MCF 10A (cell line): ENCODE measurements around the gene RFESD. TPM values are rescaled to one million over a fixed set of nuclear protein-coding genes. Genes with fewer than 3 reads are reported as not detected.

Source experiments
- BruUV-seq: library from RNA; stranded (reverse); fragments of 400-500 nt; replicated peaks from 2 replicates; lab custom pipeline; 2021; lab: Mats Ljungman, UMichigan
- CTCF ChIA-PET: fragments of 300-600 bp; sonication (Branson Sonifier 250); formaldehyde crosslinking; extraction: SDS; loops from one replicate; lab custom pipeline; 2021; ENCODE audit warnings: antibody characterized with exemption, inconsistent platforms; lab: Yijun Ruan, JAX
- POLR2A ChIA-PET: fragments of 300-600, 350-650 bp; sonication (Branson Sonifier 250); formaldehyde crosslinking; extraction: SDS; loops from one replicate; lab custom pipeline; 2020; ENCODE audit warnings: antibody characterized with exemption, inconsistent platforms; lab: Yijun Ruan, JAX
- DNase-seq: peaks from one replicate; pipeline ENCODE4 v3.0.0-alpha.2; 2018; ENCODE audit not compliant: unreplicated experiment
- H3K27ac Mint-ChIP-seq: one replicate; pipeline ENCODE4 v1.8.0; 2022; ENCODE audit warnings: mild to moderate bottlenecking, low read depth, mixed read lengths; ENCODE audit not compliant: unreplicated experiment
- H3K27me3 Mint-ChIP-seq: one replicate; pipeline ENCODE4 v1.8.0; 2022; ENCODE audit warnings: mixed read lengths; ENCODE audit not compliant: insufficient read depth, unreplicated experiment
- H3K36me3 Mint-ChIP-seq: one replicate; pipeline ENCODE4 v1.8.0; 2022; ENCODE audit warnings: mild to moderate bottlenecking, moderate library complexity, mixed read lengths; ENCODE audit not compliant: insufficient read depth, unreplicated experiment
- H3K4me1 Mint-ChIP-seq: one replicate; pipeline ENCODE4 v1.8.0; 2022; ENCODE audit warnings: mixed read lengths; ENCODE audit not compliant: insufficient read depth, unreplicated experiment
- H3K4me3 Mint-ChIP-seq: one replicate; pipeline ENCODE4 v1.8.0; 2022; ENCODE audit warnings: mild to moderate bottlenecking, moderate library complexity, mixed read lengths; ENCODE audit not compliant: unreplicated experiment
- H3K9me3 Mint-ChIP-seq: one replicate; pipeline ENCODE4 v1.8.0; 2022; ENCODE audit warnings: mixed read lengths; ENCODE audit not compliant: unreplicated experiment
- intact Hi-C: fragments of 100-400 bp; cut with micrococcal nuclease; formaldehyde crosslinking; loops from 2 replicates; pipeline ENCODE4 v1.14.1; 2022
- total RNA-seq: library from RNA; stranded (reverse); gene quantifications from 2 replicates; pipeline ENCODE4 v1.2.3, GENCODE V29; 2022
- TF ChIP-seq, protein P1 (sequence below): fragments of 200-600 bp; IDR thresholded peaks from one replicate; pipeline ENCODE4 v1.8.0; 2022; ENCODE audit warnings: antibody characterized with exemption, mild to moderate bottlenecking; ENCODE audit not compliant: unreplicated experiment

The RFESD gene
- total RNA-seq, 1 experiment from 2014 or later, result 5.9 TPM

DNA sequence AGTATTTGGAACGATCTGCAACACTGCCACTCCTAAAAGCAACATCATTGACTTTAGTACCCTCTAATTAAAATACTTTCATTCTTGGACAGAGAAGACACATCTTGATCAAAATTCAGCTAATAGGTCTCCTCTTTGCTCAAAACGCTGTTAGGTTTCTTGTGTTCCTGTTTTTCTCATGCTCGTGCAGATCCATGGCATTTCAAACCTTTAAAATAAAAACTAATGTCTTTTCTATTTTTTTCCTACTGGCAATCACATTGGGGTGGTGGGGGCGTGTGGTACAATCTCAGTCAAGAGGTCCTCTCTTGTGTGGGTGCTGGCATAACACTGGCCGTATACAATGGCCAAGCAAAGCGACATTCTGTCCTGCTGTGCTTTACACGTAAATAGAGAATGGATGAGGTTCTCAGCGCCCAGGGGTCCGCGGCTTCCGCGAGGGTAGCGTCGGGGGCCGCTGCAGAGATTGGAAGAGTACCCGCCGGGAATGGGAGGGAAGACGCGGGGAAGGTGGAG is 27.0 kb upstream of the RFESD start:
- Mint-ChIP-seq H3K4me1 (peaks cover 9% of the 10 kb centered on the region), H3K4me3 (no peak overlapping the region), H3K27me3 (no peaks in the 10 kb centered on the region), H3K9me3 (no peaks in the 10 kb centered on the region), H3K36me3 (no peaks in the 10 kb centered on the region), H3K27ac (no peak overlapping the region)
- ChIA-PET CTCF (interaction anchor here (0.5 kb wide), 1 partner anchor 32 kb away, joined by 3 read pairs; no protein-coding TSS in a partner anchor), POLR2A (no interaction called here)
- no peak for DNase-seq
- no TSS peak for BruUV-seq
- intact Hi-C loops, result no loop called here
- TF ChIP-seq, protein P1, sequence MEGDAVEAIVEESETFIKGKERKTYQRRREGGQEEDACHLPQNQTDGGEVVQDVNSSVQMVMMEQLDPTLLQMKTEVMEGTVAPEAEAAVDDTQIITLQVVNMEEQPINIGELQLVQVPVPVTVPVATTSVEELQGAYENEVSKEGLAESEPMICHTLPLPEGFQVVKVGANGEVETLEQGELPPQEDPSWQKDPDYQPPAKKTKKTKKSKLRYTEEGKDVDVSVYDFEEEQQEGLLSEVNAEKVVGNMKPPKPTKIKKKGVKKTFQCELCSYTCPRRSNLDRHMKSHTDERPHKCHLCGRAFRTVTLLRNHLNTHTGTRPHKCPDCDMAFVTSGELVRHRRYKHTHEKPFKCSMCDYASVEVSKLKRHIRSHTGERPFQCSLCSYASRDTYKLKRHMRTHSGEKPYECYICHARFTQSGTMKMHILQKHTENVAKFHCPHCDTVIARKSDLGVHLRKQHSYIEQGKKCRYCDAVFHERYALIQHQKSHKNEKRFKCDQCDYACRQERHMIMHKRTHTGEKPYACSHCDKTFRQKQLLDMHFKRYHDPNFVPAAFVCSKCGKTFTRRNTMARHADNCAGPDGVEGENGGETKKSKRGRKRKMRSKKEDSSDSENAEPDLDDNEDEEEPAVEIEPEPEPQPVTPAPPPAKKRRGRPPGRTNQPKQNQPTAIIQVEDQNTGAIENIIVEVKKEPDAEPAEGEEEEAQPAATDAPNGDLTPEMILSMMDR, result no peak

DNA sequence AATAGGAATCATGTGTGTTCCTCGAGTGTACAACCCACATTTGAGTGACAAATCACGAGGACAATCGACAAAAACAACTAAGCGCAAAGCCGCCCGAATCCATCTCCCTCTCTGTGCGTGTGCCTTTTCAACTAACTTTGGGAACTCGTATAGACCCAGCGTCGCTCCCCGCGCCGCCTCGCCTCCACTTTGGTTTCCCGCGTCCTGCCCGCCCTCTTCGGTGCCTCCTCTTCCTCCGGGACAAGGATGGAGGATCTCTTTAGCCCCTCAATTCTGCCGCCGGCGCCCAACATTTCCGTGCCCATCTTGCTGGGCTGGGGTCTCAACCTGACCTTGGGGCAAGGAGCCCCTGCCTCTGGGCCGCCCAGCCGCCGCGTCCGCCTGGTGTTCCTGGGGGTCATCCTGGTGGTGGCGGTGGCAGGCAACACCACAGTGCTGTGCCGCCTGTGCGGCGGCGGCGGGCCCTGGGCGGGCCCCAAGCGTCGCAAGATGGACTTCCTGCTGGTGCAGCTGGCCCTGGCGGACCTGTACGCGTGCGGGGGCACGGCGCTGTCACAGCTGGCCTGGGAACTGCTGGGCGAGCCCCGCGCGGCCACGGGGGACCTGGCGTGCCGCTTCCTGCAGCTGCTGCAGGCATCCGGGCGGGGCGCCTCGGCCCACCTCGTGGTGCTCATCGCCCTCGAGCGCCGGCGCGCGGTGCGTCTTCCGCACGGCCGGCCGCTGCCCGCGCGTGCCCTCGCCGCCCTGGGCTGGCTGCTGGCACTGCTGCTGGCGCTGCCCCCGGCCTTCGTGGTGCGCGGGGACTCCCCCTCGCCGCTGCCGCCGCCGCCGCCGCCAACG is 26.3 kb upstream of the RFESD start, which contains the start of gene GPR150:
GPR150 (plus strand) TSS at position 58 of the 840 bp plus-strand sequence; CDS start at position 247, 189 bp downstream.
- BruUV-seq, result no TSS peak
- Mint-ChIP-seq H3K36me3 (no peaks in the 10 kb centered on the region), H3K4me1 (peaks cover 9% of the 10 kb centered on the region), H3K9me3 (no peaks in the 10 kb centered on the region), H3K27ac (no peak within 1 kb of the TSS), H3K4me3 (no peak within 1 kb of the TSS), H3K27me3 (no peaks in the 10 kb centered on the region)
- POLR2A ChIA-PET, result no interaction called here
- intact Hi-C loops, result no loop called here
- CTCF ChIA-PET, result interaction anchor here (0.5 kb wide), 1 partner anchor 33 kb away, joined by 3 read pairs; no protein-coding TSS in a partner anchor
- DNase-seq, result no peak
- TF ChIP-seq, protein P1, result no peak

- Mint-ChIP-seq H3K4me3 (no peak overlapping the region), H3K27ac (no peak overlapping the region), H3K4me1 (peaks cover 9% of the 10 kb centered on the region), H3K27me3 (no peaks in the 10 kb centered on the region), H3K9me3 (no peaks in the 10 kb centered on the region), H3K36me3 (no peaks in the 10 kb centered on the region)
- BruUV-seq, result no TSS peak
- intact Hi-C loops, result no loop called here
- CTCF ChIA-PET, result no interaction called here
- no peak for DNase-seq
- POLR2A ChIA-PET, result interaction anchor here (0.8 kb wide), 1 partner anchor 10 kb away, joined by 3 read pairs; no protein-coding TSS in a partner anchor
- TF ChIP-seq, protein P1, result no peak
Measured at GRCh38 chr5:95620870-95621838, 25.4 kb upstream of the RFESD start.
